Fibroblast of lung (primary cell): ENCODE results near the gene TPST2. TPM values are rescaled to one million over a fixed set of nuclear protein-coding genes. Genes with fewer than 3 reads are reported as not detected.

Experiments used
- DNase-seq, 2 donors: peaks; one replicate each; pipeline versions ENCODE4 v3.0.0 to v3.0.0-alpha.2; 2010; ENCODE audit warnings: low read depth in 2 of 2
- H2AFZ ChIP-seq: 2 replicates; pipeline ENCODE4 v1.5.1; 2012; ENCODE audit warnings: low read length, control low read depth, inconsistent platforms
- H3K27ac ChIP-seq: 2 replicates; pipeline ENCODE4 v1.5.1; 2011; ENCODE audit warnings: low read length, control low read depth; ENCODE audit not compliant: insufficient read depth
- H3K27me3 ChIP-seq: 2 replicates; pipeline ENCODE4 v1.5.1; 2011; ENCODE audit warnings: mild to moderate bottlenecking, low read length; ENCODE audit not compliant: control insufficient read depth, insufficient read depth
- H3K36me3 ChIP-seq: 2 replicates; pipeline ENCODE4 v1.5.1; 2011; ENCODE audit warnings: low read length; ENCODE audit not compliant: control insufficient read depth, insufficient read depth
- H3K4me1 ChIP-seq: 2 replicates; pipeline ENCODE4 v1.5.1; 2011; ENCODE audit warnings: low read length; ENCODE audit not compliant: control insufficient read depth, insufficient read depth; ENCODE audit errors: extremely low read depth
- H3K4me2 ChIP-seq: 2 replicates; pipeline ENCODE4 v1.5.1; 2011; ENCODE audit warnings: low read length, control low read depth; ENCODE audit not compliant: insufficient read depth; ENCODE audit errors: extremely low read depth
- H3K4me3 ChIP-seq, 4 experiments: fragments of 200-600 bp in 1 of 4; sonication (generic) in 1 of 4; replicated peaks in 1 of 4; 2 replicates each; pipeline ENCODE4 v1.5.1; 2011 to 2016; ENCODE audit warnings: low read length in 4 of 4, low read depth in 3 of 4, mild to moderate bottlenecking in 3 of 4, control low read depth in 2 of 4, inconsistent platforms in 1 of 4, mixed read lengths in 1 of 4; ENCODE audit not compliant: insufficient read depth in 1 of 4; ENCODE audit errors: control extremely low read depth in 1 of 4
- H3K79me2 ChIP-seq: 2 replicates; pipeline ENCODE4 v1.5.1; 2012; ENCODE audit warnings: mild to moderate bottlenecking, low read length, inconsistent platforms; ENCODE audit not compliant: control insufficient read depth, insufficient read depth
- H3K9ac ChIP-seq: 2 replicates; pipeline ENCODE4 v1.5.1; 2011; ENCODE audit warnings: mild to moderate bottlenecking, low read length, control low read depth; ENCODE audit not compliant: insufficient read depth
- H3K9me3 ChIP-seq: 2 replicates; pipeline ENCODE4 v1.5.1; 2012; ENCODE audit warnings: low read depth, low read length; ENCODE audit not compliant: control insufficient read depth, insufficient read depth
- H4K20me1 ChIP-seq: 2 replicates; pipeline ENCODE4 v1.5.1; 2011; ENCODE audit warnings: low read length; ENCODE audit not compliant: control insufficient read depth, insufficient read depth; ENCODE audit errors: extremely low read depth
- EZH2 ChIP-seq: IDR thresholded peaks from 2 replicates; pipeline ENCODE4 v1.5.1; 2012; ENCODE audit warnings: low read length, control low read depth, mild to moderate bottlenecking; ENCODE audit errors: missing control alignments
- polyA plus RNA-seq, 2 donors: library from polyadenylated mRNA; depleted of rRNA in 1 of 2; stranded (reverse) in 1 of 2; unstranded in 1 of 2; fragments of >200 nt; gene quantifications; 2 replicates each; pipeline ENCODE4 v1.2.1, GENCODE V29; 2011 to 2012; ENCODE audit warnings: missing spikeins in 1 of 2
- total RNA-seq: library from RNA; depleted of rRNA; stranded (reverse); fragments of >200 nt; gene quantifications from 2 replicates; pipeline ENCODE4 v1.2.1, GENCODE V29; 2014
- TF ChIP-seq, protein P1 (sequence below), 2 donors: IDR thresholded peaks in 1 of 2; conservative IDR thresholded peaks in 1 of 2; 1 replicate in 1 of 2; 2 replicates in 1 of 2; pipeline ENCODE4 v1.5.1; 2011 to 2012; ENCODE audit warnings: low read length in 2 of 2, control low read depth in 1 of 2, inconsistent platforms in 1 of 2, low read depth in 1 of 2, mild to moderate bottlenecking in 1 of 2

TPST2 gene
- total and polyA plus RNA-seq, 2 donors (not counting 1 experiment from before 2014, with no cell fraction given) = 32.5 to 35.0 TPM

DNA sequence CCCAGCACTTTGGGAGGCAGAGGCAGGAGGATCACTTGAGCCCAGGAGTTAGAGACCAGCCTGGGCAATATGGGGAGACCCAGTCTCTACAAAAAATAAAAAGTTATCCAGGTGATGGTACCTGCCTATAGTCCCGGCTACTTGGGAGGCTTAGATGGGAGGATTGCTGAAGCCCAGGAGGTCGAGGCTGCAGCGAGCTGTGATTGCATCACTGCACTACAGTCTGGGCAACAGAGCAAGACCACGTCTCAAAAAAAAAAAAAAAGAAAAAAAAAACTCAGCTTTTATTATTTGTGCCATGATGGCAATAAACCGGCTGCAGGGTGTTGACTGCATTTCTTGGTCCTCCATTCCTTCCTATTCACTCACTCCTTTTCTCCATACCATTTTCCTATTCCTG lies 44.1 kb downstream of the TPST2 start:
- Histone ChIP-seq H2AFZ (no peak overlapping the region), H3K27ac (no peak overlapping the region), H3K9me3 (no peaks in the 10 kb centered on the region), H3K79me2 (no peaks in the 10 kb centered on the region), H4K20me1 (no peaks in the 10 kb centered on the region), H3K4me1 (peaks cover 4% of the 10 kb centered on the region), H3K4me3 (no peak overlapping the region), H3K4me2 (no peak overlapping the region), H3K36me3 (peaks cover 3% of the 10 kb centered on the region), H3K27me3 (no peaks in the 10 kb centered on the region), H3K9ac (no peak overlapping the region)
- DNase-seq = no peak
- TF ChIP-seq, protein P1, sequence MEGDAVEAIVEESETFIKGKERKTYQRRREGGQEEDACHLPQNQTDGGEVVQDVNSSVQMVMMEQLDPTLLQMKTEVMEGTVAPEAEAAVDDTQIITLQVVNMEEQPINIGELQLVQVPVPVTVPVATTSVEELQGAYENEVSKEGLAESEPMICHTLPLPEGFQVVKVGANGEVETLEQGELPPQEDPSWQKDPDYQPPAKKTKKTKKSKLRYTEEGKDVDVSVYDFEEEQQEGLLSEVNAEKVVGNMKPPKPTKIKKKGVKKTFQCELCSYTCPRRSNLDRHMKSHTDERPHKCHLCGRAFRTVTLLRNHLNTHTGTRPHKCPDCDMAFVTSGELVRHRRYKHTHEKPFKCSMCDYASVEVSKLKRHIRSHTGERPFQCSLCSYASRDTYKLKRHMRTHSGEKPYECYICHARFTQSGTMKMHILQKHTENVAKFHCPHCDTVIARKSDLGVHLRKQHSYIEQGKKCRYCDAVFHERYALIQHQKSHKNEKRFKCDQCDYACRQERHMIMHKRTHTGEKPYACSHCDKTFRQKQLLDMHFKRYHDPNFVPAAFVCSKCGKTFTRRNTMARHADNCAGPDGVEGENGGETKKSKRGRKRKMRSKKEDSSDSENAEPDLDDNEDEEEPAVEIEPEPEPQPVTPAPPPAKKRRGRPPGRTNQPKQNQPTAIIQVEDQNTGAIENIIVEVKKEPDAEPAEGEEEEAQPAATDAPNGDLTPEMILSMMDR (conservative IDR thresholded peaks at IDR 0.05 in 1 of 2, IDR thresholded peaks at IDR 0.05 in 1 of 2; ENCODE audit: low read depth in 1 of 2, low read length in 2 of 2) = no peak
- TF ChIP-seq EZH2 = no peak

- Histone ChIP-seq H3K27ac (no peak overlapping the region), H3K9ac (no peak overlapping the region), H2AFZ (no peak overlapping the region), H3K36me3 (peaks cover 4% of the 10 kb centered on the region), H3K4me2 (no peak overlapping the region), H3K9me3 (no peaks in the 10 kb centered on the region), H3K4me3 (no peak overlapping the region), H4K20me1 (no peaks in the 10 kb centered on the region), H3K27me3 (no peaks in the 10 kb centered on the region), H3K4me1 (peaks cover 4% of the 10 kb centered on the region), H3K79me2 (no peaks in the 10 kb centered on the region)
- no peak for DNase-seq
- TF ChIP-seq, protein P1 (conservative IDR thresholded peaks at IDR 0.05 in 1 of 2, IDR thresholded peaks at IDR 0.05 in 1 of 2; ENCODE audit: low read depth in 1 of 2, low read length in 2 of 2) = no peak
- no peak for TF ChIP-seq EZH2
Observed at GRCh38 chr22:26545385-26545784, 44.5 kb downstream of the TPST2 start.

- Histone ChIP-seq H3K36me3 (peaks cover 4% of the 10 kb centered on the region), H3K9me3 (no peaks in the 10 kb centered on the region), H3K4me1 (no peaks in the 10 kb centered on the region), H3K9ac (no peak overlapping the region), H3K4me3 (no peak overlapping the region), H3K27me3 (no peaks in the 10 kb centered on the region), H4K20me1 (no peaks in the 10 kb centered on the region), H3K79me2 (no peaks in the 10 kb centered on the region), H2AFZ (no peak overlapping the region), H3K4me2 (no peak overlapping the region), H3K27ac (no peak overlapping the region)
- no peak for DNase-seq
- TF ChIP-seq, protein P1 (conservative IDR thresholded peaks at IDR 0.05 in 1 of 2, IDR thresholded peaks at IDR 0.05 in 1 of 2; ENCODE audit: low read depth in 1 of 2, low read length in 2 of 2) = no peak
- TF ChIP-seq EZH2 = no peak
Observed at GRCh38 chr22:26544489-26544888, 45.4 kb downstream of the TPST2 start.
